ENCODE data around the gene UQCRC2. TPM values are rescaled to one million over a fixed set of nuclear protein-coding genes. Genes with fewer than 3 reads are reported as not detected.

Gene UQCRC2
- polyA plus RNA-seq, 1 donor (not counting 4 experiments of a cell fraction or from before 2014, with no cell fraction given) = 255 TPM

DNA sequence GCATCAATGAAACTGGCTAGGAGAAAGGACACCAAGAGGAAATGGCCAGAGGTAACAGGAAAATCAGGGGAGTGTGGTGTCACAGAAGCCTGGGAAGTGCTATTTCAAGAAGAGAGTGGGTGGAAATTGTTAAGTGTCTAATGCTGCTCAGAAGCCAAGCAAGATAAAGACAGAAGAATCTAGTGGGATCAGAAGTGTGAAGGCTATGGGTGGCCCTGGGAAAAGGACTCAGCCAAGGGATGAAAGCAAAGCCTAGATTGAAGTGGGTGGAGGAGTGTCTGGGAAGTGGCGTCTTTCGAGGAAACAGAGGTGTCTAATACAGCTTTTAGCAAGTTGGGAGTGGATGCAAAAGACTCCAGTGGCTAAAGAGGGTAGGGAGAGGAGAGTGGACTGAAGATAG, 34.3 kb downstream of the UQCRC2 start:
- no peaks in the 10 kb centered on the region for H3K27me3 ChIP-seq (ENCODE audit: control insufficient read depth, extremely low read depth, insufficient read depth, low read length)
- no peak overlapping the region for H2AFZ ChIP-seq (ENCODE audit: control insufficient read depth, low read length)
- H3K4me1 ChIP-seq (ENCODE audit: control insufficient read depth, extremely low read depth, insufficient read depth, low read length) = no peaks in the 10 kb centered on the region
- H3K36me3 ChIP-seq (ENCODE audit: control insufficient read depth in 2 of 2, extremely low read depth in 1 of 2, insufficient read depth in 2 of 2, low read length in 2 of 2) = peaks cover 0 to 8% of the 10 kb centered on the region in 2 experiments
- H3K79me2 ChIP-seq (ENCODE audit: control insufficient read depth, insufficient read depth, low read length) = no peaks in the 10 kb centered on the region
- H3K27ac ChIP-seq (ENCODE audit: control insufficient read depth, insufficient read depth, low read length) = no peak overlapping the region
- H3K9me3 ChIP-seq (ENCODE audit: control insufficient read depth, low read depth, low read length) = no peaks in the 10 kb centered on the region
- DNase-seq (ENCODE audit: low read depth, low spot score) (no peak), FAIRE-seq (no peak)
- no peaks in the 10 kb centered on the region for H4K20me1 ChIP-seq (ENCODE audit: control insufficient read depth, extremely low read depth, insufficient read depth, low read length)
- H3K9me1 ChIP-seq (ENCODE audit: control insufficient read depth, extremely low read depth, insufficient read depth, low read length) = no peaks in the 10 kb centered on the region
- H3K4me2 ChIP-seq (ENCODE audit: control insufficient read depth, extremely low read depth, insufficient read depth, low read depth, low read length) = no peak overlapping the region
- H3K4me3 ChIP-seq (ENCODE audit: control insufficient read depth in 2 of 3, extremely low read depth in 1 of 3, insufficient read depth in 2 of 3, low read depth in 1 of 3, low read length in 3 of 3) = no peak overlapping the region
- H3K9ac ChIP-seq (ENCODE audit: control insufficient read depth, extremely low read depth, insufficient read depth, low read length) = no peak overlapping the region
- TF ChIP-seq, protein P1, sequence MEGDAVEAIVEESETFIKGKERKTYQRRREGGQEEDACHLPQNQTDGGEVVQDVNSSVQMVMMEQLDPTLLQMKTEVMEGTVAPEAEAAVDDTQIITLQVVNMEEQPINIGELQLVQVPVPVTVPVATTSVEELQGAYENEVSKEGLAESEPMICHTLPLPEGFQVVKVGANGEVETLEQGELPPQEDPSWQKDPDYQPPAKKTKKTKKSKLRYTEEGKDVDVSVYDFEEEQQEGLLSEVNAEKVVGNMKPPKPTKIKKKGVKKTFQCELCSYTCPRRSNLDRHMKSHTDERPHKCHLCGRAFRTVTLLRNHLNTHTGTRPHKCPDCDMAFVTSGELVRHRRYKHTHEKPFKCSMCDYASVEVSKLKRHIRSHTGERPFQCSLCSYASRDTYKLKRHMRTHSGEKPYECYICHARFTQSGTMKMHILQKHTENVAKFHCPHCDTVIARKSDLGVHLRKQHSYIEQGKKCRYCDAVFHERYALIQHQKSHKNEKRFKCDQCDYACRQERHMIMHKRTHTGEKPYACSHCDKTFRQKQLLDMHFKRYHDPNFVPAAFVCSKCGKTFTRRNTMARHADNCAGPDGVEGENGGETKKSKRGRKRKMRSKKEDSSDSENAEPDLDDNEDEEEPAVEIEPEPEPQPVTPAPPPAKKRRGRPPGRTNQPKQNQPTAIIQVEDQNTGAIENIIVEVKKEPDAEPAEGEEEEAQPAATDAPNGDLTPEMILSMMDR (optimal IDR thresholded peaks at IDR 0.05 in 1 of 3, IDR thresholded peaks at IDR 0.05 in 1 of 3, conservative IDR thresholded peaks at IDR 0.05 in 1 of 3; ENCODE audit: extremely low read depth in 1 of 3, insufficient read depth in 2 of 3, low read length in 3 of 3) = no peak
- TF ChIP-seq EZH2 (IDR thresholded peaks at IDR 0.05; ENCODE audit: low read length) = no peak
- dilution Hi-C loops (cut with MboI; ENCODE audit: extremely low pct_ligation_motif_present, low sequenced_read_pairs) = no loop called here

DNA sequence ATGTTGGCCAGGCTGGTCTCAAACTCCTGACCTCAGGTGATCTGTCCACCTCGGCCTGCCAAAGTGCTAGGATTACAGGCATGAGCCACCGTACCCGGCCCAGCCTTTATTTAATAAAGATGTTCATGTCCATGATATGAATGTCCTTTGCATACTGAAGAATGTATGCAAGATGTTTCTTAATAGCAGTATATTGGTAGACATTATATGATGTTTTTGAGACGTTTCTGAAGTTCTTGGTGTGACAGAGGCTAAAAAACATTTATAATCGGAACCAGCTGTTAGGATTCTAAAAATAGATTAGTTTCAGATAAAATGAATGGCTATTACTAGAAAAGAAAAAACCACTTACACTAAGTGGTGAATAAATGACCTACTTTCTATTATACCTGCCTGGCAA, 36.0 kb downstream of the UQCRC2 start:
- Histone ChIP-seq H3K9me3 (ENCODE audit: control insufficient read depth, low read depth, low read length) (no peaks in the 10 kb centered on the region), H3K27me3 (ENCODE audit: control insufficient read depth, extremely low read depth, insufficient read depth, low read length) (no peaks in the 10 kb centered on the region), H4K20me1 (ENCODE audit: control insufficient read depth, extremely low read depth, insufficient read depth, low read length) (no peaks in the 10 kb centered on the region), H3K79me2 (ENCODE audit: control insufficient read depth, insufficient read depth, low read length) (no peaks in the 10 kb centered on the region), H3K27ac (ENCODE audit: control insufficient read depth, insufficient read depth, low read length) (no peak overlapping the region), H3K9me1 (ENCODE audit: control insufficient read depth, extremely low read depth, insufficient read depth, low read length) (no peaks in the 10 kb centered on the region), H3K4me1 (ENCODE audit: control insufficient read depth, extremely low read depth, insufficient read depth, low read length) (no peaks in the 10 kb centered on the region), H3K9ac (ENCODE audit: control insufficient read depth, extremely low read depth, insufficient read depth, low read length) (no peak overlapping the region), H3K36me3 (ENCODE audit: control insufficient read depth in 2 of 2, extremely low read depth in 1 of 2, insufficient read depth in 2 of 2, low read length in 2 of 2) (peaks cover 0 to 6% of the 10 kb centered on the region in 2 experiments), H3K4me2 (ENCODE audit: control insufficient read depth, extremely low read depth, insufficient read depth, low read depth, low read length) (no peak overlapping the region), H2AFZ (ENCODE audit: control insufficient read depth, low read length) (no peak overlapping the region), H3K4me3 (ENCODE audit: control insufficient read depth in 2 of 3, extremely low read depth in 1 of 3, insufficient read depth in 2 of 3, low read depth in 1 of 3, low read length in 3 of 3) (no peak overlapping the region)
- DNase-seq (ENCODE audit: low read depth, low spot score) (no peak), FAIRE-seq (no peak)
- dilution Hi-C loops (cut with MboI; ENCODE audit: extremely low pct_ligation_motif_present, low sequenced_read_pairs) = no loop called here
- TF ChIP-seq, protein P1 (optimal IDR thresholded peaks at IDR 0.05 in 1 of 3, IDR thresholded peaks at IDR 0.05 in 1 of 3, conservative IDR thresholded peaks at IDR 0.05 in 1 of 3; ENCODE audit: extremely low read depth in 1 of 3, insufficient read depth in 2 of 3, low read length in 3 of 3) = no peak
- no peak for TF ChIP-seq EZH2 (IDR thresholded peaks at IDR 0.05; ENCODE audit: low read length)
